Retina (tissue), 1 donor: ENCODE data around the gene MSH3.
"Not testable (repeated sequence)": the region's sequence is repeated elsewhere in the genome, so short reads cannot be mapped to it uniquely, and the experiment has no call there.

Experiments used
- DNase-seq: peaks from one replicate; pipeline ENCODE4 v3.0.0-alpha.2; 2016

Gene MSH3

GRCh38 chr5:80759866-80760577 is 105.6 kb downstream of the MSH3 start:
- DNase-seq = no peak

GRCh38 chr5:80760680-80761079 is 106.2 kb downstream of the MSH3 start:
- DNase-seq = no peak

- DNase-seq = no peak
Measured at GRCh38 chr5:80761176-80761575, 106.7 kb downstream of the MSH3 start.

GRCh38 chr5:80761966-80762365 is 107.5 kb downstream of the MSH3 start:
- no peak for DNase-seq

GRCh38 chr5:80762573-80762972 is 108.1 kb downstream of the MSH3 start:
- DNase-seq = no peak

GRCh38 chr5:80763211-80763610 is 108.8 kb downstream of the MSH3 start:
- no peak for DNase-seq

GRCh38 chr5:80763873-80764647 is 109.6 kb downstream of the MSH3 start:
- no peak for DNase-seq

- DNase-seq = no peak
Measured at GRCh38 chr5:80764786-80765185, 110.3 kb downstream of the MSH3 start.

GRCh38 chr5:80777347-80778287 is 123.2 kb downstream of the MSH3 start:
- DNase-seq = no peak

GRCh38 chr5:80780024-80780423 is 125.6 kb downstream of the MSH3 start:
- DNase-seq = no peak

- DNase-seq = no peak
Measured at GRCh38 chr5:80780761-80781285, 126.4 kb downstream of the MSH3 start.

GRCh38 chr5:80781356-80781755 is 126.9 kb downstream of the MSH3 start:
- no peak for DNase-seq

GRCh38 chr5:80782626-80783025 is 128.2 kb downstream of the MSH3 start:
- no peak for DNase-seq

- DNase-seq = not testable (repeated sequence)
Measured at GRCh38 chr5:80783751-80784150, 129.3 kb downstream of the MSH3 start.

- DNase-seq = no peak
Measured at GRCh38 chr5:80784451-80784850, 130.0 kb downstream of the MSH3 start.

- DNase-seq = not testable (repeated sequence)
Measured at GRCh38 chr5:80789319-80790016, 135.0 kb downstream of the MSH3 start.

- DNase-seq = no peak
Measured at GRCh38 chr5:80790698-80791097, 136.2 kb downstream of the MSH3 start.

- DNase-seq = no peak
Measured at GRCh38 chr5:80793354-80793753, 138.9 kb downstream of the MSH3 start.

- no peak for DNase-seq
Measured at GRCh38 chr5:80796846-80797245, 142.4 kb downstream of the MSH3 start.

- no peak for DNase-seq
Measured at GRCh38 chr5:80797428-80798024, 143.1 kb downstream of the MSH3 start.

GRCh38 chr5:80798166-80798565 is 143.7 kb downstream of the MSH3 start:
- no peak for DNase-seq

- DNase-seq = no peak
Measured at GRCh38 chr5:80798633-80799032, 144.2 kb downstream of the MSH3 start.
